ENCODE results near the gene RGP1. TPM values are rescaled to one million over a fixed set of nuclear protein-coding genes. Genes with fewer than 3 reads are reported as not detected.

RGP1 gene
- polyA plus RNA-seq, 1 of the 3 experiments (the other 2 are of a cell fraction): 16.1 TPM

DNA sequence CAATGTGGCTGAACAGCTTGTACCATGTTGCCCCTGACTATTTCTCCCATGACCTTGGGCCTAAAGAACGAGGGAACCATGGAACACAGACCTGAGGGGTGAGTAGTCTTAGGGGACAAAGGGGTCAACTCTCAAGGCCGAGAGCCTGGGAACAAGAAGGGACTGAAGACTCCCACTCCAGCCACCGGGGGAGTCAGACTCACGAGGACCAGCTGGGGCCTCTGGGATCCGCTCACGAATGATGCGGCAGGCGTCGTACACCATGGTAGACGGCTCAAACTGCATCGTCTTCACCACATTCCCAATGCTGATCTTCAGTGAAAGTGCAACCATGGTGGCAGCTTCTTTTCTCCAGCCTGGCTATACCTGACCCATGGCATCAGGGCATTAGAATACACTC lies 23.7 kb upstream of the RGP1 start:
- CTCF ChIA-PET: interaction anchor here (1.0 to 9.7 kb wide), 5 partner anchors 10 to 67 kb away, joined by 3 to 103 read pairs (median 5); partner anchors contain the start of genes CCDC107 and RMRP
- POLR2A ChIA-PET: no interaction called here
- Histone ChIP-seq H3K27ac (ENCODE audit: low read depth in 2 of 2, low read length in 1 of 2) (no peak overlapping the region), H3K36me3 (replicated peaks in 1 of 2; ENCODE audit: control insufficient read depth in 1 of 2, insufficient read depth in 2 of 2, low read length in 1 of 2) (peaks cover 55 to 56% of the 10 kb centered on the region in 2 experiments), H3K27me3 (ENCODE audit: insufficient read depth) (no peaks in the 10 kb centered on the region), H3F3A (replicated peaks; ENCODE audit: insufficient read depth) (peaks cover 24% of the 10 kb centered on the region), H3K9me2 (no peaks in the 10 kb centered on the region), H3K4me2 (no peak overlapping the region), H4K20me1 (ENCODE audit: insufficient read depth) (peaks cover 14% of the 10 kb centered on the region), H2AFZ (ENCODE audit: low read depth) (no peak overlapping the region), H3K4me1 (ENCODE audit: control insufficient read depth in 1 of 2, insufficient read depth in 2 of 2, low read depth in 1 of 2, low read length in 1 of 2) (peaks cover 27 to 28% of the 10 kb centered on the region in 2 experiments), H3K9ac (no peak overlapping the region), H3K9me3 (no peaks in the 10 kb centered on the region), H3K79me2 (ENCODE audit: insufficient read depth) (peaks cover 77% of the 10 kb centered on the region), H3K4me3 (ENCODE audit: low read depth in 2 of 2, low read length in 1 of 2) (no peak overlapping the region)
- 94% methylated on average over 11 of the region's 11 CpGs for WGBS (ENCODE audit: low lambda C conversion rate)
- TF ChIP-seq JUND (IDR thresholded peaks at IDR 0.05) (no peak), EP300 (IDR thresholded peaks at IDR 0.05; ENCODE audit: borderline replicate concordance in 1 of 2, low read depth in 1 of 2, low read length in 1 of 2) (no peak), YY1 (IDR thresholded peaks at IDR 0.05; ENCODE audit: low read depth) (no peak), MEF2A (IDR thresholded peaks at IDR 0.05; ENCODE audit: borderline replicate concordance, low read depth) (no peak), MAX (IDR thresholded peaks at IDR 0.05; ENCODE audit: low read depth) (no peak), RAD21 (IDR thresholded peaks at IDR 0.05; ENCODE audit: low read length) (no peak), GABPA (IDR thresholded peaks at IDR 0.05; ENCODE audit: low read depth) (no peak), TAF1 (IDR thresholded peaks at IDR 0.05; ENCODE audit: borderline replicate concordance, low read depth, low read length) (no peak), CTCF (IDR thresholded peaks at IDR 0.05) (no peak), MXI1 (IDR thresholded peaks at IDR 0.05; ENCODE audit: low read depth, low read length) (no peak), POLR2AphosphoS5 (IDR thresholded peaks at IDR 0.05; ENCODE audit: low read depth, low read length) (no peak), PBX3 (IDR thresholded peaks at IDR 0.05) (no peak), USF2 (IDR thresholded peaks at IDR 0.05; ENCODE audit: borderline replicate concordance, low read depth, low read length) (no peak), IRF3 (IDR thresholded peaks at IDR 0.05; ENCODE audit: low read depth, low read length) (no peak), GATA2 (CRISPR knock-in tag; IDR thresholded peaks at IDR 0.05) (no peak), NRF1 (IDR thresholded peaks at IDR 0.05; ENCODE audit: low read depth, low read length) (no peak), TEAD4 (IDR thresholded peaks at IDR 0.05; ENCODE audit: borderline replicate concordance, insufficient read depth) (no peak), FOXJ3 (CRISPR knock-in tag; IDR thresholded peaks at IDR 0.05) (no peak), RFX5 (IDR thresholded peaks at IDR 0.05; ENCODE audit: low read length) (no peak)
- TF ChIP-seq, protein P1, sequence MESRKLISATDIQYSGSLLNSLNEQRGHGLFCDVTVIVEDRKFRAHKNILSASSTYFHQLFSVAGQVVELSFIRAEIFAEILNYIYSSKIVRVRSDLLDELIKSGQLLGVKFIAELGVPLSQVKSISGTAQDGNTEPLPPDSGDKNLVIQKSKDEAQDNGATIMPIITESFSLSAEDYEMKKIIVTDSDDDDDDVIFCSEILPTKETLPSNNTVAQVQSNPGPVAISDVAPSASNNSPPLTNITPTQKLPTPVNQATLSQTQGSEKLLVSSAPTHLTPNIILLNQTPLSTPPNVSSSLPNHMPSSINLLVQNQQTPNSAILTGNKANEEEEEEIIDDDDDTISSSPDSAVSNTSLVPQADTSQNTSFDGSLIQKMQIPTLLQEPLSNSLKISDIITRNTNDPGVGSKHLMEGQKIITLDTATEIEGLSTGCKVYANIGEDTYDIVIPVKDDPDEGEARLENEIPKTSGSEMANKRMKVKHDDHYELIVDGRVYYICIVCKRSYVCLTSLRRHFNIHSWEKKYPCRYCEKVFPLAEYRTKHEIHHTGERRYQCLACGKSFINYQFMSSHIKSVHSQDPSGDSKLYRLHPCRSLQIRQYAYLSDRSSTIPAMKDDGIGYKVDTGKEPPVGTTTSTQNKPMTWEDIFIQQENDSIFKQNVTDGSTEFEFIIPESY (IDR thresholded peaks at IDR 0.05; ENCODE audit: borderline replicate concordance, low read depth): no peak
- DNase-seq: no peak
